ENCODE data around the gene ITGB3BP. TPM values are rescaled to one million over a fixed set of nuclear protein-coding genes. Genes with fewer than 3 reads are reported as not detected.

Gene ITGB3BP
- total and polyA plus RNA-seq, 2 of the 8 experiments (the other 6 are each of a cell fraction or from before 2014, with no cell fraction given), result 17.6 to 49.1 TPM

DNA sequence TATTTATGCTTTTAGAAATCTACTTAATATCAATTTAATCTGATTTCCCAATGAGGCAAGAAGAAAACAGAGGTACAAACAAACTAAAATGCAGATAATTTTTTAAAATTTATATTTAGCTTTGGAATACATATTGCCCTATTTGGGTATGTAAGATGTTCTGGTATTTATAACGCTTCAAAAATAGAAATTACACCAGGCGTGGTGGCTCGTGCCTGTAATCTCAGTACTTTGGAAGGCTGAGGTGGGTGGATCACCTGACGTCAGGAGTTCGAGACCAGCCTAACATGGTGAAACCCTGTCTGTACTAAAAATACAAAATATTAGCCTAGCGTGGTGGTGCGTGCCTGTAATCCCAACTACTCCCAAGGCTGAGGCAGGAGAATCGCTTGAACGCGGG is 13.3 kb downstream of the ITGB3BP start:
- H3K36me3 ChIP-seq (ENCODE audit: control insufficient read depth in 2 of 4, insufficient read depth in 4 of 4, low read length in 3 of 4), result peaks cover 0 to 8% (median 5%) of the 10 kb centered on the region in 4 experiments; a peak in 4 of 8 replicates
- no peaks in the 10 kb centered on the region for H3K27me3 ChIP-seq (replicated peaks in 1 of 4; ENCODE audit: control insufficient read depth in 3 of 4, extremely low read depth in 1 of 4, insufficient read depth in 3 of 4, low read length in 3 of 4)
- no peak overlapping the region for H3K56ac ChIP-seq (replicated peaks; ENCODE audit: insufficient read length, low read depth, low read length)
- no peak overlapping the region for H2BK120ac ChIP-seq (replicated peaks; ENCODE audit: low read depth, low read length)
- no peak overlapping the region for H2BK12ac ChIP-seq (ENCODE audit: low read depth, low read length)
- H3K9ac ChIP-seq (replicated peaks in 1 of 4; ENCODE audit: extremely low read depth in 1 of 4, low read depth in 3 of 4, low read length in 3 of 4), result no peak overlapping the region
- H4K91ac ChIP-seq (replicated peaks; ENCODE audit: insufficient read length, low read length), result no peak overlapping the region
- H2BK5ac ChIP-seq (ENCODE audit: low read depth, low read length), result no peak overlapping the region
- H3K4me1 ChIP-seq (replicated peaks in 1 of 4; ENCODE audit: control insufficient read depth in 3 of 4, insufficient read depth in 4 of 4, low read length in 3 of 4), result no peaks in the 10 kb centered on the region
- no peak overlapping the region for H3K23ac ChIP-seq (ENCODE audit: insufficient read length)
- no peak overlapping the region for H3K18ac ChIP-seq (ENCODE audit: extremely low read depth, low read length)
- CTCF ChIA-PET (ENCODE audit: partially characterized antibody), result no interaction called here
- H3K4ac ChIP-seq (replicated peaks; ENCODE audit: insufficient read length, low read depth, low read length), result no peak overlapping the region
- H2AK5ac ChIP-seq (ENCODE audit: low read depth, low read length), result no peak overlapping the region
- H3K9me3 ChIP-seq (ENCODE audit: insufficient read depth in 2 of 2, low read depth in 1 of 2, low read length in 1 of 2), result no peaks in the 10 kb centered on the region; a peak in 1 of 4 replicates
- H3K27ac ChIP-seq (ENCODE audit: low read depth, low read length), result no peak overlapping the region
- no peak overlapping the region for H3K14ac ChIP-seq (ENCODE audit: insufficient read length)
- no peak for DNase-seq (ENCODE audit: low read depth in 1 of 2, low spot score in 2 of 2)
- 0 out of 4 replicates have a peak, but pooled peaks cover 0 to 2% of the 10 kb centered on the region in 2 experiments for H3K79me2 ChIP-seq (ENCODE audit: control insufficient read depth in 1 of 2, insufficient read depth in 2 of 2, low read length in 2 of 2)
- H4K8ac ChIP-seq (ENCODE audit: extremely low read depth, insufficient read depth, low read length), result no peak overlapping the region
- no peaks in the 10 kb centered on the region for H3K23me2 ChIP-seq (ENCODE audit: low read depth, low read length)
- no peak overlapping the region for H3K4me2 ChIP-seq (ENCODE audit: insufficient read depth in 1 of 2, low read depth in 2 of 2, low read length in 2 of 2)
- H2BK20ac ChIP-seq (ENCODE audit: low read length), result no peak overlapping the region
- H2AFZ ChIP-seq (ENCODE audit: low read length), result no peak overlapping the region
- no peak overlapping the region for H4K5ac ChIP-seq (ENCODE audit: insufficient read length, low read depth, low read length)
- no peak for FAIRE-seq
- no peak overlapping the region for H3K4me3 ChIP-seq (ENCODE audit: extremely low read depth in 1 of 4, insufficient read depth in 2 of 4, low read depth in 3 of 4, low read length in 4 of 4)
- no peak overlapping the region for H2BK15ac ChIP-seq (ENCODE audit: low read length)
- H4K20me1 ChIP-seq (replicated peaks in 1 of 2; ENCODE audit: control insufficient read depth in 1 of 2, insufficient read depth in 2 of 2, low read length in 2 of 2), result no peaks in the 10 kb centered on the region
- POLR2A ChIA-PET (ENCODE audit: partially characterized antibody), result no interaction called here
- WGBS, 2 experiments (ENCODE audit: extremely low coverage in 1 of 2, insufficient coverage in 1 of 2, insufficient read length in 1 of 2, insufficient replicate concordance in 2 of 2, low coverage in 1 of 2, low lambda C conversion rate in 2 of 2, missing lambda C conversion rate in 1 of 2), result 88% methylated on average over 10 of the region's 10 CpGs; no CpG with 5 or more reads in 1 of the 2 experiments
- no peaks in the 10 kb centered on the region for H3K79me1 ChIP-seq (ENCODE audit: low read depth, low read length)
- no peak for TF ChIP-seq BRCA1 (IDR thresholded peaks at IDR 0.05; ENCODE audit: low read depth, low read length)
- TF ChIP-seq, protein P1, sequence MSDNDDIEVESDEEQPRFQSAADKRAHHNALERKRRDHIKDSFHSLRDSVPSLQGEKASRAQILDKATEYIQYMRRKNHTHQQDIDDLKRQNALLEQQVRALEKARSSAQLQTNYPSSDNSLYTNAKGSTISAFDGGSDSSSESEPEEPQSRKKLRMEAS (IDR thresholded peaks at IDR 0.05), result no peak
- no peak for TF ChIP-seq JUND (IDR thresholded peaks at IDR 0.05; ENCODE audit: low read length)
- no peak for TF ChIP-seq SP1 (IDR thresholded peaks at IDR 0.05; ENCODE audit: low read depth, low read length)
- TF ChIP-seq TCF12 (IDR thresholded peaks at IDR 0.05; ENCODE audit: low read depth, low read length), result no peak
- no peak for TF ChIP-seq SP2 (IDR thresholded peaks at IDR 0.05; ENCODE audit: low read length)
- TF ChIP-seq SIX5 (IDR thresholded peaks at IDR 0.05; ENCODE audit: low read depth, low read length), result no peak
- TF ChIP-seq GABPA (IDR thresholded peaks at IDR 0.05; ENCODE audit: borderline replicate concordance, insufficient read depth, low read length), result no peak
- no peak for TF ChIP-seq KDM1A (IDR thresholded peaks at IDR 0.05; ENCODE audit: borderline replicate concordance, low read length)
- no peak for TF ChIP-seq YY1 (IDR thresholded peaks at IDR 0.05; ENCODE audit: low read depth, low read length)
- no peak for TF ChIP-seq CHD2 (IDR thresholded peaks at IDR 0.05; ENCODE audit: low read length)
- no peak for TF ChIP-seq TBP (IDR thresholded peaks at IDR 0.05; ENCODE audit: low read depth, low read length)
- no peak for TF ChIP-seq BCL11A (IDR thresholded peaks at IDR 0.05; ENCODE audit: low read depth in 2 of 2, low read length in 2 of 2)
- no peak for TF ChIP-seq CBX5 (IDR thresholded peaks at IDR 0.05; ENCODE audit: low read depth, low read length)
- TF ChIP-seq CREB1 (IDR thresholded peaks at IDR 0.05), result no peak
- no peak for TF ChIP-seq POU5F1 (IDR thresholded peaks at IDR 0.05; ENCODE audit: low read depth, low read length)
- TF ChIP-seq RXRA (IDR thresholded peaks at IDR 0.05; ENCODE audit: insufficient read depth, low read depth, low read length), result no peak

Data from H1 (cell line).